ENCODE measurements around the gene CXorf51A.
"Not testable (repeated sequence)": the region's sequence is repeated elsewhere in the genome, so short reads cannot be mapped to it uniquely, and the experiment has no call there.

Gene CXorf51A

GRCh38 chrX:146814644-146815043, at the start of gene CXorf51A:
TSS of gene CXorf51A (minus strand) at chrX:146814744. CDS start at chrX:146814723, 21 bp downstream.
- DNase-seq, result not testable (repeated sequence)

- DNase-seq, result no peak
Measured at GRCh38 chrX:146863566-146863965, 49.0 kb upstream of the CXorf51A start.

- no peak for DNase-seq
Measured at GRCh38 chrX:146854281-146854680, 39.7 kb upstream of the CXorf51A start.

GRCh38 chrX:146831994-146832393, 17.4 kb upstream of the CXorf51A start:
- DNase-seq, result no peak

GRCh38 chrX:146809471-146809870, 5.1 kb downstream of the CXorf51A start, which contains the start of gene CXorf51B:
TSS of gene CXorf51B (plus strand) at chrX:146809771. CDS start at chrX:146809792, 21 bp downstream.
- DNase-seq, result not testable (repeated sequence)

Measured in SW 1271 (cell line).